A673 (cell line): Measurements from ENCODE around the gene ACTL10. TPM values are rescaled to one million over a fixed set of nuclear protein-coding genes. Genes with fewer than 3 reads are reported as not detected.

ENCODE experiments used
- BruUV-seq: library from RNA; stranded (reverse); fragments of 400-500 nt; replicated peaks from 2 replicates; lab custom pipeline; 2021; lab: Mats Ljungman, UMichigan
- CTCF ChIA-PET: fragments of 300-600 bp; sonication (Branson Sonifier 250); formaldehyde crosslinking; loops from one replicate; lab custom pipeline; 2022; ENCODE audit warnings: antibody characterized with exemption; lab: Charles Lee
- POLR2A ChIA-PET: fragments of 300-600 bp; sonication (Branson Sonifier 250); formaldehyde crosslinking; loops from one replicate; lab custom pipeline; 2022; ENCODE audit warnings: antibody characterized with exemption; ENCODE audit not compliant: low non-redundant PET; lab: Charles Lee
- DNase-seq: peaks from one replicate; pipeline ENCODE4 v3.0.0-alpha.2; 2015; ENCODE audit warnings: low spot score
- H3K27ac ChIP-seq: fragments of 200-600 bp; sonication (generic); 2 replicates; pipeline ENCODE4 v1.5.1; 2016; ENCODE audit warnings: mixed run types, low read depth, mild to moderate bottlenecking, mixed read lengths, antibody characterized with exemption, low read length; ENCODE audit not compliant: poor library complexity, severe bottlenecking
- H3K27me3 ChIP-seq: fragments of 200-600 bp; sonication (generic); replicated peaks from 2 replicates; pipeline ENCODE4 v1.6.1; 2017; ENCODE audit warnings: mixed run types, low read depth, mild to moderate bottlenecking, mixed read lengths, antibody characterized with exemption, low read length; ENCODE audit not compliant: insufficient read depth, poor library complexity
- H3K36me3 ChIP-seq: fragments of 200-600 bp; sonication (generic); 2 replicates; pipeline ENCODE4 v1.6.1; 2016; ENCODE audit warnings: mixed run types, mild to moderate bottlenecking, mixed read lengths, antibody characterized with exemption, low read length; ENCODE audit not compliant: insufficient read depth, poor library complexity, severe bottlenecking
- H3K4me1 ChIP-seq: fragments of 200-600 bp; sonication (generic); 2 replicates; pipeline ENCODE4 v1.6.1; 2017; ENCODE audit warnings: mixed run types, mild to moderate bottlenecking, mixed read lengths, antibody characterized with exemption, low read length; ENCODE audit not compliant: insufficient read depth, poor library complexity, severe bottlenecking
- H3K4me3 ChIP-seq: fragments of 200-600 bp; sonication (generic); 2 replicates; pipeline ENCODE4 v1.5.1; 2016; ENCODE audit warnings: low read depth, mixed run types, mild to moderate bottlenecking, mixed read lengths, low read length; ENCODE audit not compliant: poor library complexity, severe bottlenecking
- H3K9me3 ChIP-seq: fragments of 200-600 bp; sonication (generic); 2 replicates; pipeline ENCODE4 v1.6.1; 2016; ENCODE audit warnings: mixed run types, low read depth, mild to moderate bottlenecking, mixed read lengths, antibody characterized with exemption, low read length; ENCODE audit not compliant: poor library complexity, severe bottlenecking
- EZH2 ChIP-seq: fragments of 200-600 bp; sonication (generic); IDR thresholded peaks from 2 replicates; pipeline ENCODE4 v1.6.1; 2017; ENCODE audit warnings: borderline replicate concordance, low read depth, mild to moderate bottlenecking, mixed read lengths, antibody characterized with exemption, low read length; ENCODE audit not compliant: poor library complexity, severe bottlenecking
- intact Hi-C: fragments of 100-400 bp; cut with micrococcal nuclease; formaldehyde crosslinking; loops from one replicate; pipeline ENCODE4 v1.10.0; 2022; ENCODE audit not compliant: unreplicated experiment
- total RNA-seq: library from RNA; stranded (reverse); gene quantifications from 2 replicates; pipeline ENCODE4 v1.2.3, GENCODE V29; 2021
- TF ChIP-seq, protein P1 (sequence below): fragments of 300-800, 200-600 bp; sonication (generic); conservative IDR thresholded peaks from 2 replicates; pipeline ENCODE4 v1.5.1; 2017; ENCODE audit warnings: low read depth, mild to moderate bottlenecking, antibody characterized with exemption, low read length, moderate library complexity, mixed read lengths

ACTL10 gene
- total RNA-seq, 1 experiment from 2014 or later: 0.47 TPM

DNA sequence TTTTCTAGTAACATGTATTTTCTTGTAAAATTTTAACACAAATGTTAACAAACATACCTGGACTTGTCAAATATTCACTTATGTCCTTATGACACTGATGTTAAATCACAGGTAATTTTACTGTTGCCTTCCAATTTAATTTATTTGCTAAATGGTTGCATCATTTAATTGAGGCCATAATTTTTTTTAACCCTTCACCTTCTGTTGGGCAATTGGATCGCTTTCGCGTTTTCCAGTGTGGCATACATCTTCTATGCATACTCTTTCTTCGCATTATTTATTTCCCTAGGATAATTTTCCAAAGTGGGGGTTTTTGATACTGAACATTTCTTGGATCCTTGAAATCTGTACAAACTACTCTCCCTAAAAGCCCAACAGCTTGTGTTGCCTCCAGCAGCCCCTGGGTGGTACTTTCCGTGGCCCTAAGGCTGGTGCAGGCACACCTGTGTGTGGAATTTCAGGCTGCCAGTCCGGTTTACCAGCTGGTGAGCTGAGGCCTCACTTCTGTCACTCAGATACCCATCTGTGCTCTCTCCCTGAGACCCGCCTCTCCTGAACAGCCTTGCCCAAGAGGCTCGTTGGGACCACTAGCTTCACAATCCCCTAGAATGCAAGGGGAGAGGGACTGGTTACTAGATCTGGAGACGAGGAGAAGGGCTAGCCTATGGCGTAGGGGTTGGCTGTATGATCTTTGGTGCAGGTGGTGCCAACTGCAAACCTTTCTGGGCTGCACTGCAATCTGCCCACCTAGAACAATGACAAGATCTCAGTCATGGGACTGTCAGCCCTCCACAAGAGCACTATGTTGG, 15.8 kb upstream of the ACTL10 start:
- Histone ChIP-seq H3K27me3 (no peaks in the 10 kb centered on the region), H3K4me3 (no peak overlapping the region), H3K9me3 (no peaks in the 10 kb centered on the region), H3K36me3 (no peaks in the 10 kb centered on the region), H3K4me1 (no peaks in the 10 kb centered on the region), H3K27ac (no peak overlapping the region)
- POLR2A ChIA-PET: no interaction called here
- no peak for TF ChIP-seq EZH2
- TF ChIP-seq, protein P1, sequence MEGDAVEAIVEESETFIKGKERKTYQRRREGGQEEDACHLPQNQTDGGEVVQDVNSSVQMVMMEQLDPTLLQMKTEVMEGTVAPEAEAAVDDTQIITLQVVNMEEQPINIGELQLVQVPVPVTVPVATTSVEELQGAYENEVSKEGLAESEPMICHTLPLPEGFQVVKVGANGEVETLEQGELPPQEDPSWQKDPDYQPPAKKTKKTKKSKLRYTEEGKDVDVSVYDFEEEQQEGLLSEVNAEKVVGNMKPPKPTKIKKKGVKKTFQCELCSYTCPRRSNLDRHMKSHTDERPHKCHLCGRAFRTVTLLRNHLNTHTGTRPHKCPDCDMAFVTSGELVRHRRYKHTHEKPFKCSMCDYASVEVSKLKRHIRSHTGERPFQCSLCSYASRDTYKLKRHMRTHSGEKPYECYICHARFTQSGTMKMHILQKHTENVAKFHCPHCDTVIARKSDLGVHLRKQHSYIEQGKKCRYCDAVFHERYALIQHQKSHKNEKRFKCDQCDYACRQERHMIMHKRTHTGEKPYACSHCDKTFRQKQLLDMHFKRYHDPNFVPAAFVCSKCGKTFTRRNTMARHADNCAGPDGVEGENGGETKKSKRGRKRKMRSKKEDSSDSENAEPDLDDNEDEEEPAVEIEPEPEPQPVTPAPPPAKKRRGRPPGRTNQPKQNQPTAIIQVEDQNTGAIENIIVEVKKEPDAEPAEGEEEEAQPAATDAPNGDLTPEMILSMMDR: no peak
- intact Hi-C loops: no loop called here
- BruUV-seq: no TSS peak
- CTCF ChIA-PET: no interaction called here
- no peak for DNase-seq

DNA sequence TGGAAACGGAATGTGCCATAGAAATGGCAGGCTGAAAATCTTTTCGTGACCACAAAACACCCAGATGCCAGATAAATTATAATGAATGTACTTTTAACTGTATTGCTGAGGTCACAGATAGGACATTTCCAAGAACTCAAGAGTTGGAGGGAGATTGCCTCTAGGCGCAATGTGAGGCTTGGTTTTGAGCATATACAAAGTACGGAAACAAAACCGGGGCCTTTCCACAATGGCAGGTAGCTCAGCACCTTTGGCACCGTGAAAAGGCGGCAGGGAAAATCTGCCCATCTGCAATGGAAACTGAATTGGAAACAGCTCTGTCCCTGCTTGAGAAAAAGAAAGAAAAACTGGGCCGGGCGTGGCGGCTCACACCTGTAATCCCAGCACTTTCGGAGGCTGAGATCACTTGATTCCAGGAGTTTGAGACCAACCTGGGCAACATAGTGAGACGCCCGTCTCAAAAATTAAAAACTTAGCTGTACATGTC, 15.1 kb upstream of the ACTL10 start:
- ChIA-PET POLR2A (no interaction called here), CTCF (interaction anchor here (0.6 kb wide), 1 partner anchor 12 kb away, joined by 3 read pairs; no protein-coding TSS in a partner anchor)
- H3K4me3 ChIP-seq: no peak overlapping the region
- DNase-seq: no peak
- no peaks in the 10 kb centered on the region for H3K27me3 ChIP-seq
- TF ChIP-seq EZH2: no peak
- TF ChIP-seq, protein P1: no peak
- no TSS peak for BruUV-seq
- intact Hi-C loops: loop anchor here (2.0 kb wide), 1 partner anchor 195 kb away; no protein-coding TSS in a partner anchor
- H3K27ac ChIP-seq: no peak overlapping the region
- no peaks in the 10 kb centered on the region for H3K36me3 ChIP-seq
- no peaks in the 10 kb centered on the region for H3K9me3 ChIP-seq
- H3K4me1 ChIP-seq: no peaks in the 10 kb centered on the region

DNA sequence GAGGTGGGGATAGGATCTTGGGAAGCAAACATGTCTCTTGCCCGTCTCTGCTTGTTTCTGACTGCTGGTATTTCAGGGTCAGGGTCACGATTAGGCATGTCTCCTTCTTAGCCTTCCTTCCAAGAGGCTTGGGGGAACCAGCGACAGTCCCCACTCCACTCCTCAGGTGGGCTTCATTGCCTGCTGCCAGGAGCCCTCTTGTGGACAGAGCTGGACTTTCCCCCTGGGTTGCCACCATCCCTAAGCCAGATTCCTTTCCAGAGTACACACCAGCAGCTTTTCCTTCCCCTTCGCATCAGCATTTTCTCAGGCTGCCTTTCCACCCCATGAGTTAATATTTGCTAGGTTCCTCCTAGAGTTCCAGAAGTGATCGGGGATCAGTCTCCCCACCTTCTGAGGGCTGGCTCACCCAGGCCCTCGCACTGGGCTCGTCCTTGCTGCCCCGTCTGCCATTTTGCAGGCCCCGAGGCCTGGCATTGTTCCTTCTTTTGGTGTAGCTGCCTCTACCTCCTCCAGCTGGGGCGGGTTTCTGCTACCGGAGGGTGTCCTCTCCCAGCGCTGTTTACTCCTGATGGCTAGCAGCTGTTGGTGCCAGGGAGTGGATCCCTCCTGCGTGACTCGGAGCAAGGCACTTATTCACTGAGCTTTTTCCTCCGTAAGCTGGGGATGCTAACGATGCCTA, 13.4 kb upstream of the ACTL10 start:
- H3K4me1 ChIP-seq: no peaks in the 10 kb centered on the region
- no peak overlapping the region for H3K27ac ChIP-seq
- intact Hi-C loops: loop anchor here (1.0 to 2.0 kb wide), 2 partner anchors 197 to 237 kb away; no protein-coding TSS in a partner anchor

More for the DNA sequence above, 13.4 kb upstream of the ACTL10 start:
- CTCF ChIA-PET: interaction anchor here (0.6 to 1.0 kb wide), 5 partner anchors 10 to 200 kb away, joined by 3 to 11 read pairs (median 6); no protein-coding TSS in a partner anchor
- TF ChIP-seq, protein P1: peak; percentile 87
- TF ChIP-seq EZH2: no peak
- Histone ChIP-seq H3K27me3 (no peaks in the 10 kb centered on the region), H3K36me3 (peaks cover 8% of the 10 kb centered on the region), H3K9me3 (no peaks in the 10 kb centered on the region), H3K4me3 (no peak overlapping the region)
- no TSS peak for BruUV-seq
- POLR2A ChIA-PET: interaction anchor here (0.6 kb wide), 1 partner anchor 10 kb away, joined by 3 read pairs; no protein-coding TSS in a partner anchor
- peak; percentile 79 for DNase-seq
